Mammary epithelial cell (primary cell): ENCODE measurements around the gene ABR.

Experiments
- EZH2 ChIP-seq: IDR thresholded peaks from 2 replicates; pipeline ENCODE4 v1.6.1; 2012; ENCODE audit warnings: low read length, inconsistent platforms, borderline replicate concordance
- TF ChIP-seq, protein P1 (sequence below), 2 donors: IDR thresholded peaks in 1 of 2; conservative IDR thresholded peaks in 1 of 2; 2 replicates each; pipeline ENCODE4 v1.5.1; 2011 to 2012; ENCODE audit warnings: inconsistent platforms in 2 of 2, low read length in 2 of 2, mild to moderate bottlenecking in 2 of 2, control low read depth in 1 of 2, low read depth in 1 of 2; ENCODE audit not compliant: insufficient read depth in 1 of 2; ENCODE audit errors: extremely low read depth in 1 of 2

DNA sequence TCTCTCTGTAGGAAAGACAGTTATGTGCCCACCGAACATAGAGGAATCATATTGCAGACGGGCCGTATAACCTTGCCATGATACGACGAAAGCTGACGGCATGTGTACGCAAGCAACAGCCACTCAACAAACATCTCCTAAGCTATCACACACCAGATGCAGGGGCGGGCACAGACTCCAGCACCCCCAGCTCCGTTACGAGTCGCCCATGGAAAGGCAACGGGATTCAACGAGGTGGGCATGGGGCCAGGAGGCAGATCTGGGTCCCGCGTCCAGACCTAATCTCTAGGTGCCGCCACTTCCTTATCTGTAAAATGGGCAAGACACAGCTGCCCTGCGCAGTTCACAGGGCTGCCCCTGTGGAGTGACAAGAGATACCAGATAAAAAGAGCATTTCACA is 35.6 kb downstream of the ABR start:
- TF ChIP-seq, protein P1, sequence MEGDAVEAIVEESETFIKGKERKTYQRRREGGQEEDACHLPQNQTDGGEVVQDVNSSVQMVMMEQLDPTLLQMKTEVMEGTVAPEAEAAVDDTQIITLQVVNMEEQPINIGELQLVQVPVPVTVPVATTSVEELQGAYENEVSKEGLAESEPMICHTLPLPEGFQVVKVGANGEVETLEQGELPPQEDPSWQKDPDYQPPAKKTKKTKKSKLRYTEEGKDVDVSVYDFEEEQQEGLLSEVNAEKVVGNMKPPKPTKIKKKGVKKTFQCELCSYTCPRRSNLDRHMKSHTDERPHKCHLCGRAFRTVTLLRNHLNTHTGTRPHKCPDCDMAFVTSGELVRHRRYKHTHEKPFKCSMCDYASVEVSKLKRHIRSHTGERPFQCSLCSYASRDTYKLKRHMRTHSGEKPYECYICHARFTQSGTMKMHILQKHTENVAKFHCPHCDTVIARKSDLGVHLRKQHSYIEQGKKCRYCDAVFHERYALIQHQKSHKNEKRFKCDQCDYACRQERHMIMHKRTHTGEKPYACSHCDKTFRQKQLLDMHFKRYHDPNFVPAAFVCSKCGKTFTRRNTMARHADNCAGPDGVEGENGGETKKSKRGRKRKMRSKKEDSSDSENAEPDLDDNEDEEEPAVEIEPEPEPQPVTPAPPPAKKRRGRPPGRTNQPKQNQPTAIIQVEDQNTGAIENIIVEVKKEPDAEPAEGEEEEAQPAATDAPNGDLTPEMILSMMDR (conservative IDR thresholded peaks at IDR 0.05 in 1 of 2, IDR thresholded peaks at IDR 0.05 in 1 of 2; ENCODE audit: extremely low read depth in 1 of 2, insufficient read depth in 1 of 2, low read depth in 1 of 2, low read length in 2 of 2): no peak
- no peak for TF ChIP-seq EZH2
